ENCODE data around the gene CRHR1.

CRHR1 gene

GRCh38 chr17:45823598-45823997 is 39.5 kb downstream of the CRHR1 start:
- peak; percentile 20 for DNase-seq (ENCODE audit: low spot score)

GRCh38 chr17:45824475-45824874 is 40.4 kb downstream of the CRHR1 start:
- no peak for DNase-seq (ENCODE audit: low spot score)

- no peak for DNase-seq (ENCODE audit: low spot score)
Observed at GRCh38 chr17:45824901-45825492, 40.9 kb downstream of the CRHR1 start.

GRCh38 chr17:45825792-45826191 is 41.7 kb downstream of the CRHR1 start:
- DNase-seq (ENCODE audit: low spot score) = no peak

- no peak for DNase-seq (ENCODE audit: low spot score)
Observed at GRCh38 chr17:45826919-45827588, 42.9 kb downstream of the CRHR1 start.

- DNase-seq (ENCODE audit: low spot score) = no peak
Observed at GRCh38 chr17:45828171-45828570, 44.1 kb downstream of the CRHR1 start.

GRCh38 chr17:45828582-45829133 is 44.5 kb downstream of the CRHR1 start:
- no peak for DNase-seq (ENCODE audit: low spot score)

- DNase-seq (ENCODE audit: low spot score) = no peak
Observed at GRCh38 chr17:45833920-45834319, 49.8 kb downstream of the CRHR1 start.

GRCh38 chr17:45834471-45835396 is 50.6 kb downstream of the CRHR1 start:
- DNase-seq (ENCODE audit: low spot score) = no peak

GRCh38 chr17:45835481-45835880 is 51.4 kb downstream of the CRHR1 start:
- no peak for DNase-seq (ENCODE audit: low spot score)

GRCh38 chr17:45836047-45837044 is 52.2 kb downstream of the CRHR1 start:
- DNase-seq (ENCODE audit: low spot score) = no peak

- no peak for DNase-seq (ENCODE audit: low spot score)
Observed at GRCh38 chr17:45837187-45837586, 53.1 kb downstream of the CRHR1 start.

- no peak for DNase-seq (ENCODE audit: low spot score)
Observed at GRCh38 chr17:45837603-45838002, 53.5 kb downstream of the CRHR1 start.

GRCh38 chr17:45838751-45839295 is 54.7 kb downstream of the CRHR1 start:
- no peak for DNase-seq (ENCODE audit: low spot score)

GRCh38 chr17:45839442-45839841 is 55.3 kb downstream of the CRHR1 start:
- DNase-seq (ENCODE audit: low spot score) = no peak

GRCh38 chr17:45841186-45841585 is 57.1 kb downstream of the CRHR1 start:
- DNase-seq (ENCODE audit: low spot score) = no peak

- DNase-seq (ENCODE audit: low spot score) = no peak
Observed at GRCh38 chr17:45841883-45842525, 57.9 kb downstream of the CRHR1 start.

- DNase-seq (ENCODE audit: low spot score) = no peak
Observed at GRCh38 chr17:45843722-45844121, 59.6 kb downstream of the CRHR1 start.

GRCh38 chr17:45844695-45845375 is 60.7 kb downstream of the CRHR1 start, which contains the start of gene SPPL2C:
SPPL2C (plus strand) TSS chr17:45844881; CDS start chr17:45844907, 26 bp downstream.
- DNase-seq (ENCODE audit: low spot score) = no peak

All from CD4-positive, alpha-beta T cell treated with Interleukin-6 at 100 ng/mL for 8 hours (primary cell).